NCI-H2107 (cell line): ENCODE results near the gene DPP10.
"Not testable (repeated sequence)": the region's sequence is repeated elsewhere in the genome, so short reads cannot be mapped to it uniquely, and the experiment has no call there.

Experiments used
- DNase-seq: peaks from one replicate; lab custom pipeline; 2025; lab: John Stamatoyannopoulos, UW

Gene DPP10

GRCh38 chr2:115440746-115441145 lies 998.3 kb downstream of the DPP10 start:
- not testable (repeated sequence) for DNase-seq

DNA sequence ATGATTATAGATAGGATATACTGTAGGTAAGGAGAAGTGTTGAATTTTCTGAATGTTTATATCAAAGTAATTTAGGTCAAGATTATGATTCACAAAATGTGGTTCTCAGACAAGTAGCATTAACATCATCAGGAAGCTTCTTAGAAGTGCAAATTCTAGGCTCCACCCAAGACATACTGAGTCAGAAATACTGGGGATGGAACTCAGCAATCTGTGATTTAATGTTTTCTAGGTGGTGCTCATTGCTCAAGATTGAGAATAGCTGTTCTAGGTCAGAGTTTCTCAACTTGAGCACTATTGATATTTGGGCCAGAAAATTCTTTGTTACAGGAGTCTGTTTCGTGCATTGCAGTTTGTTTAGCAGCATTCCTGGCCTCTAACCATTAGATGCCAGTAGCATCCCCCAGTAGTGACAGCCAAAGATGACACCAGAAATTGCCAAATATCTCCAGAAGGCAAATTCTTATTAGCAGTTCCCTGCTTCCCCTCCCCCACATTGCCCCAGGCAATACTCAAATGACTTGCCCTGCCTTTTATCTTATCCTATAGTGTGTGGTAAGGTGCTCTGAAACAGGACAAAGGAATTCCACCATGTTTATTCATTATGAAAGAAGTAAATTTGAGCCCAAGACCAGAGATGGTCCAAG lies 1001.2 kb downstream of the DPP10 start:
- DNase-seq = no peak

GRCh38 chr2:115460008-115460407 lies 1017.6 kb downstream of the DPP10 start:
- DNase-seq = no peak

GRCh38 chr2:115480741-115481140 lies 1038.3 kb downstream of the DPP10 start:
- DNase-seq = no peak

DNA sequence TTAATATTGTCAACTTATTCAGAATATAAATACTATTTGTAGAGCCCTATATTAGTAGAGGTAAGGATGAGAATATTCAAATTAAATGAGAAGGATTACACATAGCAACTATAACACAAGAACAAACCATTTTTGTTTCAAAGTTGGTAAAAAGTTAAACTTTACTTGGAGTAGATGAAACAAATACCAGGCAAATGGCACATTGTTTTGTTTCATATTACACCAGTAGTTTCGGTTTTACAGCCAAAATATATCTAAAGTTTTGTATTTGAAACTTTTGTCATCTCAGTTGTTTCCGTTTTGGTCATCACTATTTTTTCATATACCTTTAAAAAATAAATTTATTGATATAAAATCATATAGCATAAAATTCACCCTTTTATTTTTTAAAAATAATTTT lies 1039.4 kb downstream of the DPP10 start:
- DNase-seq = no peak

DNA sequence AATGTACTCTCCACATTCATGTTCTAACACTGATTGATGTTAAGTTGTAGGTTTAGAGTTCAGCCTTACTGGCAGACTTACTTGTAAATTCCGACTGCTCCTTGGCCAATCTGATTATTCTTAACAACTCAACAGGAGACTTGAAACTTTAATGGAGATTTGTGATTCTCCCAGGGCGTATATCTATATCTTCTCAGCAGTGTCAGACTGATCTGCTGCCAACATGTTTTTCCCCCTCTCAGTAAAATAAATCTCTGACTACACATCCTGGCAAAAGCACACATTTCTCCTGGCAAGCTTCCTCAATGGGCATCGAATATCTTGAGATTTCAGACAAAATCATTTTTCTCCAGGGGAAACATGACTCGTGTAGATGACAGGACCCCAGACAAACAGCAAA lies 1041.2 kb downstream of the DPP10 start:
- DNase-seq = no peak

- DNase-seq = no peak
Observed at GRCh38 chr2:115484486-115484885, 1042.0 kb downstream of the DPP10 start.

DNA sequence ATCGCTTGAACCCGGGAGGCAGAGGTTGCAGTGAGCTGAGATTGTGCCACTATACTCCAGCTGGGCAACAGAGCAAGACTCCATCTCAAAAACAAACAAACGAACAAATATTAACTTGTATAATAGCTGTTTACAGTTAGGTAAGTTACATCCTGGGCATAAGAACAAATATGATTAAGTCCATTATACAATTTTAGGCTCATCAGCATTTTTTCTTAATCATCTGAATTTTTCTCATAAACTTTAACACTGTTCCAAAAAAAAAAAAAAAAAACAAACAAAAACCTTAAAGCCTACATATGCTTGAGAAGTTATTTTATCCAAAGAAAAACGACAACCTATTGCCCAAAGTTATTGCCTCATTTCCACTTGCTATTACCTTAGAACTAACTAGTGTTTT lies 1042.5 kb downstream of the DPP10 start:
- DNase-seq = no peak

DNA sequence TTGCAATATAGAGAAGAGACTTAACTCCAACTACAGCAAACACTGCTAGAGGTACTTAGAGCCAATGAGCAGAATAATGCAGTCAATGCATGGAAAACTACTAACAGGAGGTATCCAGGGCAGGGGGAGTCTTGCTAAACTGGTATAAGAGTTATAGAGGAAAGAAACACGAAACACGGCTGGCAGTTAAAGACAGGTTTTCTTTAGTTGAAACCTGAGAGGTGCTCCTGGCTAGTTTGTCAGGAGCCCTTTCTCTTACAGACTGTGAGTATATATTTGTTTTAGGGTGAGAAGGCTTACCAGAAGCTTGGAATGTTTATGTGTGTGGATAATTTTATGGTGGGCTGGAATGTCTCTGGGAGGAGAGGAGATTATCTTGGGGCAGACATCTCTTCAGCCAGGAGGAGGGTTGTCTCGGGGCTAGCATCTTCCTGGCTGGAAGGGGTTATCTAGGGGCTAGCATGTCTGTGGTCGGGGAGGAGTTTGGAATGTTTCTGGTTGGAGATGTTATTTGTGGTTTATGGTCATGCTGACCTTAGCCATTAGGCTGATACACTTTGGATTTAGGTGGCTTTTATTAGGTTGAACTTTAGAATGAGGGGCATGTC lies 1048.8 kb downstream of the DPP10 start:
- no peak for DNase-seq

GRCh38 chr2:115505331-115505730 lies 1062.9 kb downstream of the DPP10 start:
- DNase-seq = no peak

- DNase-seq = no peak
Observed at GRCh38 chr2:115520727-115521126, 1078.3 kb downstream of the DPP10 start.

GRCh38 chr2:115524452-115524851 lies 1082.0 kb downstream of the DPP10 start:
- DNase-seq = no peak

DNA sequence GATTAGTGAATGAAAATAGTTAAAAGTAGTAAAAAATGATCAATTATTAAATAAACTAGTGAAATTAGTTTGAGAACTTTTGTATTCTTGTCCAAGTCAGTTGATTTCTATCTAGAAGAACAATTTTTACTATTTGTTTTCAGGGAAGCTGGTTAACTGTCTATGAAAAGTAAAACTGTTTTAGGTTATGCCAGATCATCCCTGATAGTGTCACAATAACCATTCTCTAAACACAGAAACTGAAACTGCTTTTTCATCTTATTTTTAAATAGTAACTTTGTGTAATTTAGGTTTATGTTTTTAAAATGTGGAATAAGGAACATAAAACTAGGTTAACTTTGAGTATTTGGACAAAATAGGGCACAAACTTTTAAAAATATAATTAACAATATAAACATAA lies 1087.2 kb downstream of the DPP10 start:
- DNase-seq = no peak

DNA sequence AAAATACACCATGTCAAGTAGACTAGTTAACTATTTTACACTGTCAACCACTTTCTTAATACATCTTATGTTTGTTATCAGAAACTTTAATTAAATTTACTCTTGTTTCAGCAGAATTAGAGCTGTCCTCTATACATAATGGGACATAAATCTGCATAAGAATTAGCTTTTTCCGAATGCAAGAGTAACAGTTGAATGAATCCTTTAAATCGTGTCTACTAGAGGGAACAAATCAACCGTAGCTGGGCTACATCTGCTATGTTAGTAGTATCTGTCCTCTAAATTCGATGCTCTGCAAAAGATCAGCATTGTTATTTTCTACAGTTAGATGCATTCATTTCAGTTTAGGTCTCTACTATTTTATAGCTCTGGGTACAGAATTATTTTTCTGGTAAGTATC lies 1090.6 kb downstream of the DPP10 start:
- DNase-seq = no peak

DNA sequence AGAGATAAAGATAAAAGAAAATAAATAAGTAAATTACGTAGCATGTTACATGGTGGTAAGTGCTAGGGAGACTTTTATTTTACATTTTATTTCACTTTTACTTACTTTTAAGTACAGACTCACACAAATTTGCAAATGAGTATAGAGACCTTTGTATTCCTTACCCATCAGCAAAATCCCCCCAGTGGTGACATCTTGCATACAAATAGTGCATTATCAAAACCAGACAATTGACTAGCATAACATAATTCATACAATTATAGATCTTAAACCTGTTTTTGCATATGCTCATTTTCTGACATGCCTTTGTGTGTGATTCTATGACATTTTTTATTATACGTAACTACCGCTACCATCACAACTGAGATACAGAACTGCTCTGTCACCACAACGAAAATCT lies 1099.4 kb downstream of the DPP10 start:
- no peak for DNase-seq

DNA sequence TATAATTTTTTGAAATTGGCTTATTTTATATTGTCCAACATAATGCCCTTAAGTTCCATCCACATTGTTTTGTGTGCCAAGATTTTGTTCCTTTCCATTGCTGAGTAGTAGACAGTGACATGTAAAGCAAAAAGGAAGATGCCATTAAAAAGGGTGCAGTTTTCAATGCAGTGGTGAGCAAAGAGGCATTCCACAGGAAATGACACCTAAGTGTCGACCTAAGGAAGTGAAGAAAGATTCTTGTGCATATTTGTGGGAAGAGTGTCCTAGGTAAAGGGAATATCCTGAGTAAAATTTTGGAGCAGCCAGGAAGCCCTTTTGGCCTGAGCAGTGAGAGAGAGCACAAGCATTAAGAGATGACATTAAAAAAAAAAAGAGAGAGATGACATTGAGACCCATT lies 1099.9 kb downstream of the DPP10 start:
- DNase-seq = no peak

GRCh38 chr2:115543024-115543423 lies 1100.6 kb downstream of the DPP10 start:
- DNase-seq = no peak

GRCh38 chr2:115543461-115543860 lies 1101.0 kb downstream of the DPP10 start:
- DNase-seq = no peak

DNA sequence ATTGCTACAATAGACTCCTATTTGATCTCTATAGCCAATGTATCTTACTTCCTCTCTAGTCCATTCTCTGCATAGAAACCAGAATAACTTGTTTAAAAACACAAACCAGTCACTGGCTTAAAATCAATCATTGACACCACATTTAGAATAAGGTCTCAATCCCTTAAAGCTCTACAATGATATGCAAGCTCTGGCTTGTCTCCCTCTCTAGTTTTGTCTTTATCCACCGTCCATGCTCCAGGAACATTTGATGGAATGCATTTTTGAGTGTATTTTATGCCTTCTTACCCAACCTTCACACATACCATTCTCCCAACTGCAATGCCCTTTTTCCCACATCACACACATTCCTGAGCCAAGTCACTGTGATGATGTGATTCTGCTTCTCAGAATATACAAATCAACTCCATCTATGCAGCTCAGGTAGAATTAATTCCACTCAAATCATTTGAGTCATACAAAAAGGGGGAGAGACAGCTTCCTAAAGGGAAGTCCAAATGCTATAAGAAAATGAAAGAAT lies 1107.2 kb downstream of the DPP10 start:
- DNase-seq = no peak

- no peak for DNase-seq
Observed at GRCh38 chr2:115552726-115553125, 1110.3 kb downstream of the DPP10 start.

DNA sequence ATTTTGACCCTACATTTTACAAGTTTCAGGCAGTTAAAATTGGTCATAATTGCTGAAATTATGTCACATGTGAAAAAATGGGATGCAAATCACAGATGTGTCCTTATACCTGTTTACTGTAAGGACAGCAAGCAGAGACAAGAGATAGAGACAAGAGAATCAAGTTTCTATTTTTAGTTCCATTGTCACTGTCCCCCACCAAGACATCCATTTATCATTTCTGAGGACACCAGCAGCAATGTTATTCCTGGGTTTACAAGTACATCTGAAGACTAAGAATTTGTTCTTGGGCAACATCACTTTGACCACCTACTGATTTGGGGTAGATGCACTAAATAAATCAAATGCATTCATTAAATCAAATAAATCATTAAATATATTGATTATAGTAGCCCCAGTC lies 1111.7 kb downstream of the DPP10 start:
- no peak for DNase-seq

DNA sequence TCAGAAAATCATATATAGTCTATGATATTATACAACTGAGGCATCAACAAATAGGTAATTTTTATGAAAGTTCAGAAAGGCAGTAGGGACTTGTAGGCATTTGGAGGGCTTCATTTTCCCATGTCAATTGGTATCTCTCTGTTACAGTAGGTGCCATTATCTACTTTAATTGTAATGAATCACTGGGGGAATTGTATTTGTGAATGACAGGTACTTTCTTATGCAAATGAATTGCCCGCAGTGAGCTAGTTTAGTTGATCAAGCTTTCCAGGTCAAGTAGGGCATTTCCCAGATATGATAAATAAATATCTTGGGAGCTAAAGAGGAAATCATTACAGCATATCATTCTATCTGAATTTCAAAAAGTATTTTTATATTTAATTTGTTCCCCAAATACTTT lies 1116.3 kb downstream of the DPP10 start:
- no peak for DNase-seq

GRCh38 chr2:115560666-115561065 lies 1118.2 kb downstream of the DPP10 start:
- no peak for DNase-seq

DNA sequence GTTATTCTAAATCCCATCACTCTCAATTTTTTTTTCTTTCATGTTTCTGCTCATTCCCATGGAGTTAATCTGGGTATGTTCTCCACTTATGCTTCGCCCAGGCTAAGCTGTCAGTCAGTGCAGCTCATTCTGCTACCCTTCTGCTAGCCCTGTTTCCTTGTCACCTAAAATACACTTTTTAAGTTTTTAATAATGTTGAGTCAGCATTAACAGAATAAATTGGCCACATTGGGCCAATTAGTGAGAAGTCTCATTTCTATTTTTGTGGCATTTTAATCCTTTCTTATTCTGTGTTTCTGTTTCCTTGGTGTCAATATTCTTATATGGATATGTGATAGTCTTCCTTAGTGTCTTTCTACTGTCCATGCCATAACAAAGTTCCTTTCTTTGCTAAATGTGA lies 1126.2 kb downstream of the DPP10 start:
- DNase-seq = no peak
